HepG2 (cell line): ENCODE data around the gene SLC6A9. TPM values are rescaled to one million over a fixed set of nuclear protein-coding genes. Genes with fewer than 3 reads are reported as not detected.

Experiments
- ATAC-seq: fragments of 200-7000 bp; cut with Tn5 transposase; 3 replicates; pipeline ENCODE4 v1.9.1; 2020; ENCODE audit warnings: mild to moderate bottlenecking, moderate library complexity
- BruUV-seq: library from RNA; stranded (reverse); fragments of 400-500 nt; replicated peaks from 2 replicates; lab custom pipeline; 2021; lab: Mats Ljungman, UMichigan
- CTCF ChIA-PET: fragments of 300-600 bp; formaldehyde crosslinking; extraction: SDS; loops from one replicate; lab custom pipeline; 2021; ENCODE audit warnings: low total read pairs, inconsistent platforms, low intra/inter-chr PET ratio; lab: Yijun Ruan, JAX
- POLR2A ChIA-PET: fragments of 350-600 bp; sonication (Branson Sonifier 250); formaldehyde crosslinking; loops from one replicate; lab custom pipeline; 2020; ENCODE audit warnings: antibody characterized with exemption, inconsistent platforms; lab: Yijun Ruan, JAX
- DNase-seq: peaks from one replicate; pipeline ENCODE4 v3.0.0-alpha.2; 2015; ENCODE audit warnings: low spot score
- FAIRE-seq: peaks from 3 replicates; lab custom pipeline; 2011; peaks lifted over from hg19 to GRCh38; lab: Jason Lieb, UNC
- H2AFZ ChIP-seq: one replicate; pipeline ENCODE4 v1.6.1; 2011; ENCODE audit warnings: low read length, inconsistent platforms
- H3K27ac ChIP-seq: fragments of 300-600 bp; 3 replicates; pipeline ENCODE4 v1.8.0; 2011; ENCODE audit warnings: mixed run types, mild to moderate bottlenecking, mixed read lengths, low read length, inconsistent platforms; ENCODE audit not compliant: insufficient read depth; ENCODE audit errors: extremely low read length
- H3K27me3 ChIP-seq, 2 experiments: fragments of 200-600 bp in 1 of 2; 2 replicates in 1 of 2; 3 replicates in 1 of 2; pipeline versions ENCODE4 v1.6.0 to v1.8.0; 2011; ENCODE audit warnings: low read length in 2 of 2, mild to moderate bottlenecking in 2 of 2, moderate library complexity in 2 of 2, inconsistent platforms in 1 of 2; ENCODE audit not compliant: insufficient read depth in 2 of 2, control insufficient read depth in 1 of 2
- H3K36me3 ChIP-seq, 2 experiments: fragments of 200-600 bp in 1 of 2; replicated peaks in 1 of 2; 2 replicates in 1 of 2; 3 replicates in 1 of 2; pipeline versions ENCODE4 v1.5.1 to v1.8.0; 2011; ENCODE audit warnings: low read length in 2 of 2, inconsistent platforms in 1 of 2; ENCODE audit not compliant: insufficient read depth in 2 of 2, control insufficient read depth in 1 of 2
- H3K4me1 ChIP-seq: 2 replicates; pipeline ENCODE4 v1.5.1; 2012; ENCODE audit warnings: low read length, inconsistent platforms; ENCODE audit not compliant: insufficient read depth
- H3K4me2 ChIP-seq: 2 replicates; pipeline ENCODE4 v1.6.0; 2011; ENCODE audit warnings: low read depth, low read length, inconsistent platforms
- H3K4me3 ChIP-seq, 3 experiments: fragments of 200-600 bp in 1 of 3; sonication (generic), shearing (Covaris generic) in 1 of 3; replicated peaks in 1 of 3; 2 replicates each; pipeline ENCODE4 v1.5.1; 2011 to 2016; ENCODE audit warnings: low read length in 3 of 3, inconsistent platforms in 2 of 3, low read depth in 2 of 3, mild to moderate bottlenecking in 2 of 3, control low read depth in 1 of 3, mixed read lengths in 1 of 3; ENCODE audit not compliant: insufficient read depth in 1 of 3
- H3K79me2 ChIP-seq: one replicate; pipeline ENCODE4 v1.6.1; 2011; ENCODE audit warnings: low read length, inconsistent platforms; ENCODE audit not compliant: insufficient read depth
- H3K9ac ChIP-seq: 2 replicates; pipeline ENCODE4 v1.6.0; 2011; ENCODE audit warnings: mild to moderate bottlenecking, low read depth, low read length, inconsistent platforms; ENCODE audit not compliant: insufficient read depth
- H3K9me3 ChIP-seq: 2 replicates; pipeline ENCODE4 v1.5.1; 2012; ENCODE audit warnings: mild to moderate bottlenecking, low read length
- H4K20me1 ChIP-seq: 2 replicates; pipeline ENCODE4 v1.6.0; 2011; ENCODE audit warnings: inconsistent platforms, mild to moderate bottlenecking, low read length, moderate library complexity; ENCODE audit not compliant: insufficient read depth
- BHLHE40 ChIP-seq: IDR thresholded peaks from 2 replicates; pipeline ENCODE4 v1.6.1; 2011; ENCODE audit warnings: low read length, improper control_type of control experiment
- CBX5 ChIP-seq: sonication (generic); formaldehyde crosslinking; IDR thresholded peaks from 2 replicates; pipeline ENCODE4 v1.4.0; 2020; ENCODE audit warnings: missing genetic modification reagents, borderline replicate concordance
- CC2D1A ChIP-seq: sonication (generic); formaldehyde crosslinking; IDR thresholded peaks from 2 replicates; pipeline ENCODE4 v1.8.1; 2023; ENCODE audit warnings: mild to moderate bottlenecking, missing genetic modification reagents
- DNMT1 ChIP-seq: sonication (generic); formaldehyde crosslinking; IDR thresholded peaks from 2 replicates; pipeline ENCODE4 v1.5.1; 2020; ENCODE audit warnings: mild to moderate bottlenecking, missing genetic modification reagents
- HDAC6 ChIP-seq: fragments of 200-600 bp; sonication (generic); IDR thresholded peaks from 2 replicates; pipeline ENCODE4 v1.7.0; 2017; ENCODE audit warnings: mild to moderate bottlenecking, antibody characterized with exemption, low read length, low read depth
- KLF15 ChIP-seq: sonication (generic); formaldehyde crosslinking; IDR thresholded peaks from 2 replicates; pipeline ENCODE4 v1.8.1; 2023; ENCODE audit warnings: borderline replicate concordance, mild to moderate bottlenecking, inconsistent platforms, missing genetic modification reagents, mixed read lengths
- MLLT10 ChIP-seq: sonication (generic); formaldehyde crosslinking; IDR thresholded peaks from 2 replicates; pipeline ENCODE4 v1.4.0; 2020; ENCODE audit warnings: missing genetic modification reagents
- MTA1 ChIP-seq: sonication (generic); formaldehyde crosslinking; IDR thresholded peaks from 2 replicates; pipeline ENCODE4 v1.4.0; 2020; ENCODE audit warnings: missing genetic modification reagents, mild to moderate bottlenecking, borderline replicate concordance
- NFATC3 ChIP-seq: sonication (generic); formaldehyde crosslinking; IDR thresholded peaks from 2 replicates; pipeline ENCODE4 v1.5.1; 2020; ENCODE audit warnings: mild to moderate bottlenecking, missing genetic modification reagents
- NR2C2 ChIP-seq: sonication (generic); formaldehyde crosslinking; IDR thresholded peaks from 2 replicates; pipeline ENCODE4 v1.4.0; 2020; ENCODE audit warnings: missing genetic modification reagents, mild to moderate bottlenecking, moderate library complexity, borderline replicate concordance
- PATZ1 ChIP-seq: sonication (generic); formaldehyde crosslinking; IDR thresholded peaks from 2 replicates; pipeline ENCODE4 v1.4.0; 2020; ENCODE audit warnings: missing genetic modification reagents
- PHF21A ChIP-seq: sonication (generic); formaldehyde crosslinking; IDR thresholded peaks from 2 replicates; pipeline ENCODE4 v1.5.0; 2020; ENCODE audit warnings: mild to moderate bottlenecking, missing genetic modification reagents
- SNAPC2 ChIP-seq: sonication (generic); formaldehyde crosslinking; IDR thresholded peaks from 2 replicates; pipeline ENCODE4 v1.8.1; 2022; ENCODE audit warnings: mild to moderate bottlenecking, missing genetic modification reagents
- THAP11 ChIP-seq: IDR thresholded peaks from 2 replicates; pipeline ENCODE4 v1.6.1; 2016; ENCODE audit warnings: missing biosample characterization, missing genetic modification reagents
- YEATS4 ChIP-seq: sonication (generic); formaldehyde crosslinking; IDR thresholded peaks from 2 replicates; pipeline ENCODE4 v1.4.0; 2020; ENCODE audit warnings: missing genetic modification reagents, borderline replicate concordance
- ZNF333 ChIP-seq: sonication (generic); formaldehyde crosslinking; IDR thresholded peaks from 2 replicates; pipeline ENCODE4 v1.4.0; 2020; ENCODE audit warnings: mild to moderate bottlenecking, missing genetic modification reagents, borderline replicate concordance
- ZNF552 ChIP-seq: sonication (generic); formaldehyde crosslinking; IDR thresholded peaks from 2 replicates; pipeline ENCODE4 v1.9.0; 2022; ENCODE audit warnings: missing genetic modification reagents, mild to moderate bottlenecking, borderline replicate concordance
- ZNF704 ChIP-seq: sonication (generic); formaldehyde crosslinking; IDR thresholded peaks from 2 replicates; pipeline ENCODE4 v1.8.1; 2023; ENCODE audit warnings: mild to moderate bottlenecking, inconsistent platforms, moderate library complexity, missing genetic modification reagents, borderline replicate concordance
- ZSCAN30 ChIP-seq: sonication (generic); formaldehyde crosslinking; IDR thresholded peaks from 2 replicates; pipeline ENCODE4 v1.5.0; 2020; ENCODE audit warnings: mild to moderate bottlenecking, missing genetic modification reagents
- WGBS: methylation state at CpG from one replicate; pipeline ENCODE4 v1.1.6; 2017; ENCODE audit warnings: low lambda C conversion rate; 5-methylcytosine and 5-hydroxymethylcytosine counted together
- in situ Hi-C: cut with HindIII; loops from 2 replicates; pipeline ENCODE4 v1.10.0; 2017; ENCODE audit warnings: low pct_unique_long_range_greater_than_20kb; ENCODE audit not compliant: extremely low pct_ligation_motif_present
- intact Hi-C: fragments of 100-400 bp; cut with micrococcal nuclease; formaldehyde crosslinking; loops from one replicate; pipeline ENCODE4 v1.10.0; 2022; ENCODE audit not compliant: unreplicated experiment
- polyA plus RNA-seq, 8 experiments: library from polyadenylated mRNA; depleted of rRNA in 3 of 8; stranded (reverse) in 7 of 8; unstranded in 1 of 8; fragments of >200 nt; fragmentation: Illumina TruSeq in 4 of 8; extraction: Trizol in 4 of 8; gene quantifications; 2 replicates each; pipeline versions ENCODE4 v1.2.1 to v1.2.3, GENCODE V29; 2011 to 2016; ENCODE audit warnings: low read depth in 4 of 8, missing spikeins in 1 of 8, mixed read lengths in 1 of 8; ENCODE audit not compliant: insufficient read depth in 1 of 8
- total RNA-seq, 5 experiments: library from RNA; depleted of rRNA; stranded (reverse); fragments of >200 nt; fragmentation: Illumina TruSeq; extraction: Trizol; gene quantifications; 2 replicates each; pipeline ENCODE4 v1.2.3, GENCODE V29; 2016; ENCODE audit warnings: low read depth in 1 of 5

Gene SLC6A9
- total and polyA plus RNA-seq, 2 of the 13 experiments (the other 11 are each of a cell fraction or from before 2014, with no cell fraction given): 8.5 to 9.9 TPM

- H4K20me1 ChIP-seq: no peaks in the 10 kb centered on the region
- ATAC-seq (no peak), FAIRE-seq (no peak), DNase-seq (no peak)
- H3K4me1 ChIP-seq: peaks cover 42% of the 10 kb centered on the region
- no peak overlapping the region for H3K4me3 ChIP-seq
- POLR2A ChIA-PET: interaction anchor here (0.7 to 1.2 kb wide), 2 partner anchors 44 to 59 kb away, joined by 3 read pairs; no protein-coding TSS in a partner anchor
- intact Hi-C loops: loop anchor here (2.0 to 10.0 kb wide), 2 partner anchors 42 to 102 kb away; partner anchors contain the start of gene ARTN
- no peak for TF ChIP-seq KLF15
- TF ChIP-seq YEATS4: no peak
- no peak for TF ChIP-seq PATZ1
- no peak for TF ChIP-seq DNMT1 (CRISPR knock-in tag)
- TF ChIP-seq HDAC6: no peak
- TF ChIP-seq BHLHE40: no peak
- no peak for TF ChIP-seq MTA1 (CRISPR knock-in tag)
- TF ChIP-seq ZNF552 (CRISPR knock-in tag): no peak
- no peak for TF ChIP-seq ZNF704 (CRISPR knock-in tag)
- TF ChIP-seq CC2D1A (CRISPR knock-in tag): no peak
- no peak for TF ChIP-seq MLLT10 (CRISPR knock-in tag)
- no peak for TF ChIP-seq PHF21A (CRISPR knock-in tag)
- TF ChIP-seq ZNF333 (CRISPR knock-in tag): no peak
- no peak for TF ChIP-seq CBX5 (CRISPR knock-in tag)
- TF ChIP-seq NFATC3 (CRISPR knock-in tag): no peak
- no peak for TF ChIP-seq THAP11 (CRISPR knock-in tag)
- TF ChIP-seq NR2C2: no peak
- no peak for TF ChIP-seq ZSCAN30
- TF ChIP-seq SNAPC2 (CRISPR knock-in tag): no peak
- CTCF ChIA-PET: interaction anchor here (1.2 to 3.1 kb wide), 3 partner anchors 28 to 42 kb away, joined by 8 to 57 read pairs (median 9); no protein-coding TSS in a partner anchor
- 17% methylated on average over 3 of the region's 5 CpGs for WGBS
- BruUV-seq: no TSS peak
- peaks cover 0 to 2% of the 10 kb centered on the region in 2 experiments; a peak in 1 of 5 replicates for H3K27me3 ChIP-seq
- H3K9me3 ChIP-seq: no peaks in the 10 kb centered on the region
- H3K79me2 ChIP-seq: no peaks in the 10 kb centered on the region
- H3K27ac ChIP-seq: no peak overlapping the region
- no peak overlapping the region for H2AFZ ChIP-seq
- H3K4me2 ChIP-seq: no peak overlapping the region
- H3K36me3 ChIP-seq: no peaks in the 10 kb centered on the region
- in situ Hi-C loops: no loop called here
- H3K9ac ChIP-seq: no peak overlapping the region
These were observed 5.9 kb upstream of the SLC6A9 start for GRCh38 chr1:44037154-44037553.
